A549 (cell line): ENCODE data around the gene MTMR6. TPM values are rescaled to one million over a fixed set of nuclear protein-coding genes. Genes with fewer than 3 reads are reported as not detected.

Source experiments
- ATAC-seq, 2 experiments: fragments of 200-7000 bp in 1 of 2; fragments of >200 bp in 1 of 2; cut with Nextera tagmentation in 1 of 2; cut with Tn5 transposase in 1 of 2; 3 replicates each; pipeline versions ENCODE4 v1.8.0 to v1.9.1; 2018 to 2020; ENCODE audit warnings: mild to moderate bottlenecking in 1 of 2, moderate library complexity in 1 of 2
- CTCF ChIA-PET: fragments of 300-600 bp; sonication (Branson Sonifier 250); formaldehyde crosslinking; extraction: SDS; loops from one replicate; lab custom pipeline; 2021; ENCODE audit warnings: antibody characterized with exemption, inconsistent platforms; lab: Yijun Ruan, JAX
- POLR2A ChIA-PET: fragments of 350-600 bp; formaldehyde crosslinking; extraction: SDS; loops from one replicate; lab custom pipeline; 2021; ENCODE audit warnings: antibody characterized with exemption, inconsistent platforms; lab: Yijun Ruan, JAX
- DNase-seq, 2 experiments: peaks; one replicate each; pipeline versions ENCODE4 v3.0.0 to v3.0.0-alpha.2; 2011 to 2016; ENCODE audit warnings: low read depth in 1 of 2, low spot score in 1 of 2
- FAIRE-seq: peaks from 2 replicates; lab custom pipeline; 2011; peaks lifted over from hg19 to GRCh38; lab: Jason Lieb, UNC
- H3K27ac ChIP-seq, 2 experiments: fragments of >200 bp; sonication (Bioruptor Twin); formaldehyde crosslinking; 3 replicates each; pipeline ENCODE4 v1.5.1; 2016 to 2017
- H3K4me1 ChIP-seq: fragments of >200 bp; sonication (Bioruptor Twin); formaldehyde crosslinking; 3 replicates; pipeline ENCODE4 v1.6.1; 2016
- H3K4me2 ChIP-seq: fragments of >200 bp; sonication (Bioruptor Twin); formaldehyde crosslinking; 3 replicates; pipeline ENCODE4 v1.6.1; 2016
- H3K4me3 ChIP-seq: fragments of >200 bp; sonication (Bioruptor Twin); formaldehyde crosslinking; 3 replicates; pipeline ENCODE4 v1.5.1; 2016
- H3K9me3 ChIP-seq: fragments of >200 bp; sonication (Bioruptor Twin); formaldehyde crosslinking; 3 replicates; pipeline ENCODE4 v1.6.1; 2016
- BCL3 ChIP-seq: fragments of >200 bp; sonication (Bioruptor Twin); formaldehyde crosslinking; IDR thresholded peaks from 3 replicates; pipeline ENCODE4 v1.6.1; 2016
- BHLHE40 ChIP-seq: IDR thresholded peaks from 2 replicates; pipeline ENCODE4 v1.6.1; 2012; ENCODE audit warnings: low read depth, low read length, inconsistent platforms
- CBX8 ChIP-seq: fragments of 200-600 bp; sonication (generic); IDR thresholded peaks from 2 replicates; pipeline ENCODE4 v1.6.1; 2016
- CEBPB ChIP-seq, 2 experiments: fragments of >200 bp in 1 of 2; sonication (Bioruptor Twin) in 1 of 2; formaldehyde crosslinking in 1 of 2; IDR thresholded peaks; 2 replicates each; pipeline ENCODE4 v1.6.1; 2012 to 2016
- CHD2 ChIP-seq: fragments of 150-350 bp; IDR thresholded peaks from 2 replicates; pipeline ENCODE4 v1.6.1; 2014; ENCODE audit warnings: low read length; ENCODE audit not compliant: partially characterized antibody
- EP300 ChIP-seq, 2 experiments: fragments of >200 bp; sonication (Bioruptor Twin); formaldehyde crosslinking; IDR thresholded peaks; 2 replicates in 1 of 2; 3 replicates in 1 of 2; pipeline ENCODE4 v1.6.1; 2016 to 2017
- FOSL2 ChIP-seq, 2 experiments: fragments of 450-650 bp in 1 of 2; fragments of >200 bp in 1 of 2; sonication (Bioruptor Twin) in 1 of 2; formaldehyde crosslinking; IDR thresholded peaks; 2 replicates each; pipeline versions ENCODE4 v1.5.0 to v1.6.1; 2016 to 2020; ENCODE audit warnings: mild to moderate bottlenecking in 1 of 2, moderate library complexity in 1 of 2
- FOXS1 ChIP-seq: fragments of 250-450 bp; sonication (Bioruptor Pico); IDR thresholded peaks from 2 replicates; pipeline ENCODE4 v1.5.0; 2020; ENCODE audit warnings: mild to moderate bottlenecking, moderate library complexity
- HDAC2 ChIP-seq: fragments of 200-600 bp; sonication (generic); IDR thresholded peaks from 2 replicates; pipeline ENCODE4 v1.6.1; 2016
- HOXA7 ChIP-seq: fragments of 250-450 bp; sonication (Bioruptor Pico); IDR thresholded peaks from 2 replicates; pipeline ENCODE4 v1.5.0; 2020; ENCODE audit warnings: mild to moderate bottlenecking, moderate library complexity
- HOXB13 ChIP-seq: fragments of 250-450 bp; sonication (Bioruptor Pico); IDR thresholded peaks from 2 replicates; pipeline ENCODE4 v1.5.0; 2020; ENCODE audit warnings: low read depth, mild to moderate bottlenecking, moderate library complexity
- HOXB5 ChIP-seq: fragments of 250-450 bp; sonication (Bioruptor Pico); IDR thresholded peaks from 2 replicates; pipeline ENCODE4 v1.5.0; 2020; ENCODE audit warnings: mild to moderate bottlenecking, moderate library complexity
- JUN ChIP-seq, 2 experiments: fragments of >200 bp; sonication (Bioruptor Twin); formaldehyde crosslinking; IDR thresholded peaks; 2 replicates in 1 of 2; 3 replicates in 1 of 2; pipeline ENCODE4 v1.6.1; 2016 to 2017
- JUNB ChIP-seq: fragments of >200 bp; sonication (Bioruptor Twin); formaldehyde crosslinking; IDR thresholded peaks from 2 replicates; pipeline ENCODE4 v1.6.1; 2016
- KDM5A ChIP-seq: fragments of 200-600 bp; sonication (generic); IDR thresholded peaks from 2 replicates; pipeline ENCODE4 v1.6.1; 2016; ENCODE audit warnings: antibody characterized with exemption, mild to moderate bottlenecking
- NPAS2 ChIP-seq: fragments of 250-450 bp; sonication (Bioruptor Pico); IDR thresholded peaks from 2 replicates; pipeline ENCODE4 v1.8.0; 2022; ENCODE audit warnings: mild to moderate bottlenecking, moderate library complexity, borderline replicate concordance
- NR3C1 ChIP-seq: fragments of >200 bp; sonication (Bioruptor Twin); formaldehyde crosslinking; IDR thresholded peaks from 3 replicates; pipeline ENCODE4 v1.6.1; 2017
- PBX3 ChIP-seq: IDR thresholded peaks from 2 replicates; pipeline ENCODE4 v1.6.1; 2012
- PHF8 ChIP-seq: fragments of 200-600 bp; sonication (generic); IDR thresholded peaks from 2 replicates; pipeline ENCODE4 v1.6.1; 2016; ENCODE audit warnings: low read depth, mild to moderate bottlenecking, antibody characterized with exemption, moderate library complexity, borderline replicate concordance
- POLR2A ChIP-seq: IDR thresholded peaks from 2 replicates; pipeline ENCODE4 v1.6.1; 2012; ENCODE audit warnings: mild to moderate bottlenecking, low read length
- POLR2AphosphoS2 ChIP-seq: conservative IDR thresholded peaks from 2 replicates; pipeline ENCODE4 v1.6.1; 2012; ENCODE audit warnings: low read length, improper control_type of control experiment, inconsistent platforms
- RAD21 ChIP-seq, 2 experiments: fragments of >200 bp in 1 of 2; sonication (Bioruptor Twin) in 1 of 2; formaldehyde crosslinking in 1 of 2; IDR thresholded peaks in 1 of 2; conservative IDR thresholded peaks in 1 of 2; 2 replicates in 1 of 2; 3 replicates in 1 of 2; pipeline ENCODE4 v1.6.1; 2012 to 2018; ENCODE audit warnings: inconsistent platforms in 1 of 2
- RNF2 ChIP-seq: fragments of 200-600 bp; sonication (generic); IDR thresholded peaks from 2 replicates; pipeline ENCODE4 v1.6.1; 2016; ENCODE audit warnings: low read depth, mild to moderate bottlenecking, antibody characterized with exemption, moderate library complexity, borderline replicate concordance
- SREBF2 ChIP-seq: fragments of 450-650 bp; IDR thresholded peaks from 2 replicates; pipeline ENCODE4 v1.6.1; 2014; ENCODE audit warnings: mild to moderate bottlenecking, moderate library complexity
- TFCP2L1 ChIP-seq: fragments of 250-450 bp; sonication (Bioruptor Pico); IDR thresholded peaks from 2 replicates; pipeline ENCODE4 v1.5.0; 2021; ENCODE audit warnings: mild to moderate bottlenecking
- WGBS: methylation state at CpG from one replicate; pipeline ENCODE4 v1.1.6; 2017; ENCODE audit errors: missing lambda C conversion rate; 5-methylcytosine and 5-hydroxymethylcytosine counted together
- polyA plus RNA-seq, 4 experiments: library from polyadenylated mRNA; depleted of rRNA in 3 of 4; stranded (reverse); fragments of >200 nt; fragmentation: RNase III in 1 of 4; extraction: RNeasy Plus Mini Kit Qiagen cat#74134 plus additional on column Dnase treatment in 1 of 4; gene quantifications; 2 replicates in 3 of 4; 3 replicates in 1 of 4; pipeline ENCODE4 v1.2.3, GENCODE V29; 2011 to 2017
- TF ChIP-seq, protein P1 (sequence below): IDR thresholded peaks from 2 replicates; pipeline ENCODE4 v1.6.1; 2012; ENCODE audit warnings: low read depth, borderline replicate concordance

The MTMR6 gene
- polyA plus RNA-seq, 2 of the 4 experiments (the other 2 are of a cell fraction): 8.8 to 22.4 TPM

- Histone ChIP-seq H3K27ac (no peak overlapping the region), H3K4me2 (no peak overlapping the region), H3K4me3 (no peak overlapping the region), H3K9me3 (no peaks in the 10 kb centered on the region), H3K4me1 (no peaks in the 10 kb centered on the region)
- 53% methylated on average over 13 of the region's 13 CpGs for WGBS
- TF ChIP-seq KDM5A (no peak), NPAS2 (no peak), PHF8 (no peak), PBX3 (no peak), JUN (IDR thresholded peaks at IDR 0.05) (no peak), HOXB13 (CRISPR knock-in tag) (no peak), HOXA7 (no peak), HDAC2 (no peak), JUNB (no peak), FOXS1 (CRISPR knock-in tag) (no peak), HOXB5 (no peak), BHLHE40 (no peak), CBX8 (no peak), RAD21 (conservative IDR thresholded peaks at IDR 0.05 in 1 of 2, IDR thresholded peaks at IDR 0.05 in 1 of 2) (no peak), CEBPB (IDR thresholded peaks at IDR 0.05) (no peak), SREBF2 (no peak), FOSL2 (IDR thresholded peaks at IDR 0.05) (no peak), FOSL2 (CRISPR knock-in tag; IDR thresholded peaks at IDR 0.05) (no peak), TFCP2L1 (CRISPR knock-in tag) (no peak)
- TF ChIP-seq, protein P1, sequence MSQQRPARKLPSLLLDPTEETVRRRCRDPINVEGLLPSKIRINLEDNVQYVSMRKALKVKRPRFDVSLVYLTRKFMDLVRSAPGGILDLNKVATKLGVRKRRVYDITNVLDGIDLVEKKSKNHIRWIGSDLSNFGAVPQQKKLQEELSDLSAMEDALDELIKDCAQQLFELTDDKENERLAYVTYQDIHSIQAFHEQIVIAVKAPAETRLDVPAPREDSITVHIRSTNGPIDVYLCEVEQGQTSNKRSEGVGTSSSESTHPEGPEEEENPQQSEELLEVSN: no peak
- FAIRE-seq (no peak), DNase-seq (no peak), ATAC-seq (no peak)
- CTCF ChIA-PET: no interaction called here
- POLR2A ChIA-PET: no interaction called here
These were observed 76.3 kb downstream of the MTMR6 start for GRCh38 chr13:25210842-25211569.

- no peak overlapping the region for H3K4me3 ChIP-seq
- no peak for FAIRE-seq
- TF ChIP-seq FOSL2 (IDR thresholded peaks at IDR 0.05) (no peak), FOSL2 (CRISPR knock-in tag; IDR thresholded peaks at IDR 0.05) (no peak), CHD2 (no peak), EP300 (IDR thresholded peaks at IDR 0.05) (no peak), SREBF2 (no peak), HOXB13 (CRISPR knock-in tag) (no peak), BCL3 (no peak), POLR2A (no peak), PHF8 (no peak), POLR2AphosphoS2 (no peak), HOXB5 (no peak), RNF2 (no peak), NR3C1 (no peak)
- TF ChIP-seq, protein P1: no peak
- no peak overlapping the region for H3K4me2 ChIP-seq
- no peak for ATAC-seq
- H3K27ac ChIP-seq: no peak overlapping the region
- no peaks in the 10 kb centered on the region for H3K9me3 ChIP-seq
- ChIA-PET POLR2A (no interaction called here), CTCF (interaction anchor here (0.5 kb wide), 1 partner anchor 168 kb away, joined by 3 read pairs; no protein-coding TSS in a partner anchor)
- WGBS: 38% methylated on average over 8 of the region's 8 CpGs
- no peaks in the 10 kb centered on the region for H3K4me1 ChIP-seq
- no peak for DNase-seq
These were observed 79.9 kb downstream of the MTMR6 start for GRCh38 chr13:25207291-25207810.
